Thyroid gland (tissue), 4 donors: ENCODE data around the gene ZNF783. TPM values are rescaled to one million over a fixed set of nuclear protein-coding genes. Genes with fewer than 3 reads are reported as not detected.

ENCODE experiments used
- DNase-seq, 2 donors: peaks; one replicate each; pipeline ENCODE4 v3.0.0-alpha.2; 2019
- H3K27ac ChIP-seq, 3 donors: fragments of 200-600 bp; sonication (generic); 1 replicate in 2 of 3; 2 replicates in 1 of 3; pipeline ENCODE4 v1.5.1; 2016 to 2019; ENCODE audit warnings: mild to moderate bottlenecking in 1 of 3, moderate library complexity in 1 of 3
- H3K27me3 ChIP-seq: fragments of 200-600 bp; sonication (generic); one replicate; pipeline ENCODE4 v1.5.1; 2019
- H3K36me3 ChIP-seq, 2 donors: fragments of 200-600 bp; sonication (generic); one replicate each; pipeline ENCODE4 v1.5.1; 2016 to 2019
- H3K4me1 ChIP-seq, 2 donors: fragments of 200-600 bp; sonication (generic); one replicate each; pipeline ENCODE4 v1.5.1; 2017 to 2019
- H3K4me3 ChIP-seq, 3 donors: fragments of 200-600 bp; sonication (generic); replicated peaks in 1 of 3; 1 replicate in 2 of 3; 2 replicates in 1 of 3; pipeline ENCODE4 v1.5.1; 2016; ENCODE audit warnings: mild to moderate bottlenecking in 1 of 3
- H3K9me3 ChIP-seq: fragments of 200-600 bp; sonication (generic); one replicate; pipeline ENCODE4 v1.5.1; 2017
- CTCF ChIP-seq, 6 experiments: fragments of 200-600 bp in 3 of 6; fragments of 450-650 bp in 3 of 6; sonication (generic) in 3 of 6; IDR thresholded peaks; one replicate each; pipeline ENCODE4 v1.5.1; 2016 to 2019; ENCODE audit warnings: antibody characterized with exemption in 6 of 6, mild to moderate bottlenecking in 2 of 6, inconsistent platforms in 1 of 6, moderate library complexity in 1 of 6
- POLR2A ChIP-seq, 2 donors: fragments of 450-650 bp; IDR thresholded peaks; one replicate each; pipeline ENCODE4 v1.6.1; 2017; ENCODE audit warnings: antibody characterized with exemption in 2 of 2, mild to moderate bottlenecking in 2 of 2, moderate library complexity in 1 of 2
- WGBS, 2 donors: methylation state at CpG; one replicate each; pipeline ENCODE4 v1.1.5; 2017; 5-methylcytosine and 5-hydroxymethylcytosine counted together
- intact Hi-C: fragments of 100-400 bp; cut with DNase I; formaldehyde crosslinking; loops from one replicate; pipeline ENCODE4 v1.15.1; 2023
- total RNA-seq, 4 donors: library from RNA; depleted of rRNA; stranded (reverse); fragments of >200 nt; gene quantifications; one replicate each; pipeline ENCODE4 v1.2.3, GENCODE V29; 2016

Gene ZNF783
- total RNA-seq, 4 donors from 2014 or later: 11.3 to 18.0 (median 15.1) TPM

DNA sequence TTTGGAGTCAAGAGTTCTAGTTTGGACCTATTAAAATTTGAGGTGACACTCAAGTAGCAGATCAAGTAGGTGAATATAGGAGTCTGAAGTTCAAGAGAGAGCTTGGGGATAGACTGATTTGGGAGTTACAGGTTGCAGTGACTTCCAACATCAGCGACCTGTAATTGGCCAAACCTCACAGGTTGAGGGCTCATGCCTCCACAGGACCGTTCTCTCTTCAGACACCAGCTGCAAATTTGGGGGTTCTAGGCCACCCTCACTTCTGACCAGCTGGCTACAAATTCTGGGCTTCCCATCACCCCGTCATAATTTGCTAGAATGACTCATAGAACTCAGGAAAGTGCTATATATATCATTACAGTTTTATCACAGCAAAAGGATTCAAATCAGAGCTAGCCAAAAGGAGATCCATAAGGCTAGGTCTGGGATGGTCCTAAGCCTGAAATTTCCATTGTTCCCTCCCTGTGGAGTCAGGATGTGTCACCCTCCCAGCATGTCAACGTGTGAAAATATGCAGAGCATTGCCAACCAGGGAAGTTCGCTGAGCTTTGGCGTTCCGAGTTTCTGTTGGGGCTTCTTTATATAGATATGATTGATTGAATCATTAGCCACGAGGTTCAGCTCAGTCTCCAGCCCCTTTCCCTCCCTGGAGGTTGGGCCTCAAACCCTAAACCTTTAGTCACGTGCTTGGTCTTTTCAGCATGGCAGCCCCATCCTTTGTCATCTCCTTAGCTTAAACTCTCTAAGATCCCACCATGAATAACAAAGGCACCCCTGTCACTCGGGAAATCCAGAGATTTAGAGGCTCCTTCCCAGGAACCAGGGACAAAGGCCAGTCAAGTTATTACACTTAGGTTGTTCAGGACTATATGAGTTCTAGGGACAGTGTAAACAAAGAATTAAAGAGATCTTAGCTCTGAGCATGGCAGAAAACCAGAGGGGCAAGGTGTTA lies 43.3 kb upstream of the ZNF783 start:
- Histone ChIP-seq H3K9me3 (no peaks in the 10 kb centered on the region), H3K4me3 (no peak overlapping the region), H3K27me3 (no peaks in the 10 kb centered on the region), H3K36me3 (peaks cover 32 to 46% of the 10 kb centered on the region in 2 donors), H3K4me1 (no peaks in the 10 kb centered on the region), H3K27ac (no peak overlapping the region)
- DNase-seq: no peak
- intact Hi-C loops: no loop called here
- 91 to 93% methylated on average over 10 of the region's 10 CpGs for WGBS, 2 donors
- TF ChIP-seq POLR2A (IDR thresholded peaks at IDR 0.05): no peak
- TF ChIP-seq CTCF (IDR thresholded peaks at IDR 0.05): no peak

DNA sequence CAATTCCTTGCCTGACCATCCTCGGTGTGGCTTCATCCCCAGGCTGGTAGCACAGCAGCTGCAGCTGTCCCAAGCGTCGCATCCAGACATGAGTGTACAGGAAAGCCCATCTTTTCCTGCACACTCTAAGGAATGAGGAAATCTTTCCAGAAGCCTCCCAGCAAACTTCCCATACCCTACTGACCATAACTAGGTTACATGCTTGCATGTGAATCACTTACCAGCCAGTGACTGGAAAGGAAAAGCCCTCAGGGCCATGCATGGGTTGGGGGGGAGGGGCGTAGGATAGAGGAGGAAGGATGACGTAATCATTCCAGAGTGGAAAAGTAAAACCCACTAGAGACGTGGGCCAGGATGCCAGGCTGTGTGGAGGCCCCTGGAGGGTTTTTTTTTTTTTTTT lies 41.5 kb upstream of the ZNF783 start:
- Histone ChIP-seq H3K9me3 (no peaks in the 10 kb centered on the region), H3K36me3 (peaks cover 24 to 42% of the 10 kb centered on the region in 2 donors), H3K27ac (no peak overlapping the region), H3K4me1 (no peaks in the 10 kb centered on the region), H3K4me3 (no peak overlapping the region), H3K27me3 (no peaks in the 10 kb centered on the region)
- TF ChIP-seq CTCF (IDR thresholded peaks at IDR 0.05) (no peak), POLR2A (IDR thresholded peaks at IDR 0.05) (no peak)
- intact Hi-C loops: no loop called here
- 79 to 83% methylated on average over 6 of the region's 6 CpGs for WGBS, 2 donors
- no peak for DNase-seq

GRCh38 chr7:149223176-149223575 lies 38.8 kb upstream of the ZNF783 start:
- no peak for TF ChIP-seq CTCF (IDR thresholded peaks at IDR 0.05)
- no peak for TF ChIP-seq POLR2A (IDR thresholded peaks at IDR 0.05)
- H3K4me1 ChIP-seq: no peaks in the 10 kb centered on the region
- no peaks in the 10 kb centered on the region for H3K27me3 ChIP-seq
- no peak overlapping the region for H3K4me3 ChIP-seq
- H3K36me3 ChIP-seq: peaks cover 7 to 24% of the 10 kb centered on the region in 2 donors
- WGBS, 2 donors: 95 to 96% methylated on average over 8 of the region's 8 CpGs
- intact Hi-C loops: no loop called here
- no peaks in the 10 kb centered on the region for H3K9me3 ChIP-seq
- DNase-seq: no peak
- no peak overlapping the region for H3K27ac ChIP-seq

DNA sequence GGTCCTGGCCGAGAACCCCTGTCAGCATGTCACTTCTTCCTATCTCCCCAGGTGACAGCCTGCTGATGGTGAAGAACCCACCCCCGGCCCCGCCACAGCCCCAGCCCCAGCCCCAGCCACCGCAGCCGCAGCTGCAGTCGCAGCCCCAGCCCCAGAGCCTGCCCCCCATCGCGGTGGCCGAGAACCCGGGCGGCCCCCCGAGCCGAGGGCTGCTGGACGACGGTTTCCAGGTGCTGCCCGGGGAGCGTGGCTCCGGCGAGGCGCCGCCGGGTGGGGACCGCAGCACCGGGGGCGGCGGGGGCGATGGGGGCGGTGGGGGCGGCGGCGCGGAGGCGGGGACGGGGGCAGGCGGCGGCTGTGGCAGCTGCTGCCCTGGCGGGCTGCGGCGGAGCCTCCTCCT lies 38.2 kb upstream of the ZNF783 start:
- H3K9me3 ChIP-seq: no peaks in the 10 kb centered on the region
- H3K36me3 ChIP-seq: peaks cover 7 to 20% of the 10 kb centered on the region in 2 donors
- WGBS, 2 donors: 93 to 98% methylated on average over 3 to 23 of the region's 39 CpGs
- TF ChIP-seq POLR2A (IDR thresholded peaks at IDR 0.05) (no peak), CTCF (IDR thresholded peaks at IDR 0.05) (no peak)
- no peaks in the 10 kb centered on the region for H3K4me1 ChIP-seq
- intact Hi-C loops: no loop called here
- no peak for DNase-seq
- no peak overlapping the region for H3K27ac ChIP-seq
- no peaks in the 10 kb centered on the region for H3K27me3 ChIP-seq
- no peak overlapping the region for H3K4me3 ChIP-seq

GRCh38 chr7:149224352-149224751 lies 37.6 kb upstream of the ZNF783 start:
- H3K27me3 ChIP-seq: no peaks in the 10 kb centered on the region
- 97 to 99% methylated on average over 19 to 36 of the region's 37 CpGs for WGBS, 2 donors
- no peaks in the 10 kb centered on the region for H3K4me1 ChIP-seq
- H3K36me3 ChIP-seq: peaks cover 7 to 20% of the 10 kb centered on the region in 2 donors
- TF ChIP-seq CTCF (IDR thresholded peaks at IDR 0.05) (no peak), POLR2A (IDR thresholded peaks at IDR 0.05) (no peak)
- no peak for DNase-seq
- H3K4me3 ChIP-seq: no peak overlapping the region
- intact Hi-C loops: no loop called here
- H3K9me3 ChIP-seq: no peaks in the 10 kb centered on the region
- no peak overlapping the region for H3K27ac ChIP-seq
